IMR-90 (cell line): ENCODE data around the gene TENM3.

Experiments
- CEBPB ChIP-seq: IDR thresholded peaks from 2 replicates; pipeline ENCODE4 v1.6.1; 2012; ENCODE audit warnings: low read depth, low read length, improper control_type of control experiment
- POLR2A ChIP-seq: IDR thresholded peaks from 2 replicates; pipeline ENCODE4 v1.6.1; 2012; ENCODE audit warnings: mild to moderate bottlenecking, low read depth, low read length
- TF ChIP-seq, protein P1 (sequence below): conservative IDR thresholded peaks from 2 replicates; pipeline ENCODE4 v1.5.1; 2012; ENCODE audit warnings: mild to moderate bottlenecking, low read depth, low read length, improper control_type of control experiment

DNA sequence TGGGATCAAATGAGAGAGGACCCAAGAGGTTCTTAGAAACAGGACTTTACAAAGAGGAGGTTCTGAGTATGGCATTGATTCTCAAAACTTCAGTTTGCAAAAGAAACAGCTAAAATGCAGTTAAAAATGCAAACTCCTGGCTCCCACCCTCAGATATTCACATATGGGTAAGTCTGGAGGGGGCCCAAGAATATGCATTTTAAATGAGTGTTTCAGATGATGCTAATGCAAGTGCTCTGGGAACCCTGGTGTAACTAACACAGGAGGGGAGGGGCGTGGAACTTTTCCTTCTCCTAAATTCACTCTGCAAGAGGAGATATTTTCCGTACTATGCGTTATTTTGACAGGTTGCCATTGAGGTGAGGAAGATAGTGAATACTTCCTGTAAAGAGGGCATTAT is 168.2 kb downstream of the TENM3 start:
- TF ChIP-seq, protein P1, sequence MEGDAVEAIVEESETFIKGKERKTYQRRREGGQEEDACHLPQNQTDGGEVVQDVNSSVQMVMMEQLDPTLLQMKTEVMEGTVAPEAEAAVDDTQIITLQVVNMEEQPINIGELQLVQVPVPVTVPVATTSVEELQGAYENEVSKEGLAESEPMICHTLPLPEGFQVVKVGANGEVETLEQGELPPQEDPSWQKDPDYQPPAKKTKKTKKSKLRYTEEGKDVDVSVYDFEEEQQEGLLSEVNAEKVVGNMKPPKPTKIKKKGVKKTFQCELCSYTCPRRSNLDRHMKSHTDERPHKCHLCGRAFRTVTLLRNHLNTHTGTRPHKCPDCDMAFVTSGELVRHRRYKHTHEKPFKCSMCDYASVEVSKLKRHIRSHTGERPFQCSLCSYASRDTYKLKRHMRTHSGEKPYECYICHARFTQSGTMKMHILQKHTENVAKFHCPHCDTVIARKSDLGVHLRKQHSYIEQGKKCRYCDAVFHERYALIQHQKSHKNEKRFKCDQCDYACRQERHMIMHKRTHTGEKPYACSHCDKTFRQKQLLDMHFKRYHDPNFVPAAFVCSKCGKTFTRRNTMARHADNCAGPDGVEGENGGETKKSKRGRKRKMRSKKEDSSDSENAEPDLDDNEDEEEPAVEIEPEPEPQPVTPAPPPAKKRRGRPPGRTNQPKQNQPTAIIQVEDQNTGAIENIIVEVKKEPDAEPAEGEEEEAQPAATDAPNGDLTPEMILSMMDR: no peak
- no peak for TF ChIP-seq POLR2A
- TF ChIP-seq CEBPB: no peak
